Activated CD4-positive, CD25-positive, alpha-beta regulatory T cell (primary cell): ENCODE data around the gene CAMK2N1.
"Not testable (repeated sequence)": the region's sequence is repeated elsewhere in the genome, so short reads cannot be mapped to it uniquely, and the experiment has no call there.

Source experiments
- DNase-seq, 4 experiments: peaks; one replicate each; lab custom pipeline; 2025; lab: John Stamatoyannopoulos, UW

Gene CAMK2N1

GRCh38 chr1:20496725-20497383 is 10.8 kb upstream of the CAMK2N1 start:
- not testable (repeated sequence) for DNase-seq

- DNase-seq = no peak
Observed at GRCh38 chr1:20496241-20496661, 10.2 kb upstream of the CAMK2N1 start.

- DNase-seq = no peak
Observed at GRCh38 chr1:20495661-20496060, 9.7 kb upstream of the CAMK2N1 start.

GRCh38 chr1:20494609-20495311 is 8.8 kb upstream of the CAMK2N1 start:
- DNase-seq = no peak

- DNase-seq = peak; percentile 48 to 83 (median 69)
Observed at GRCh38 chr1:20493839-20494608, 8.0 kb upstream of the CAMK2N1 start.

GRCh38 chr1:20493309-20493708 is 7.3 kb upstream of the CAMK2N1 start:
- no peak for DNase-seq

- no peak for DNase-seq
Observed at GRCh38 chr1:20492751-20493150, 6.7 kb upstream of the CAMK2N1 start.

GRCh38 chr1:20491866-20492265 is 5.9 kb upstream of the CAMK2N1 start:
- no peak for DNase-seq

GRCh38 chr1:20491178-20491577 is 5.2 kb upstream of the CAMK2N1 start:
- no peak for DNase-seq

- DNase-seq = no peak
Observed at GRCh38 chr1:20487236-20487590, 1.2 kb upstream of the CAMK2N1 start.

- no peak for DNase-seq
Observed at GRCh38 chr1:20486457-20487235, 636 bp upstream of the CAMK2N1 start.

GRCh38 chr1:20484519-20485462 is 1.2 kb downstream of the CAMK2N1 start:
- no peak for DNase-seq

GRCh38 chr1:20483833-20484518 is 2.0 kb downstream of the CAMK2N1 start:
- no peak for DNase-seq

GRCh38 chr1:20483098-20483832 is 2.7 kb downstream of the CAMK2N1 start:
- DNase-seq = no peak

GRCh38 chr1:20481643-20482498 is 4.1 kb downstream of the CAMK2N1 start:
- no peak for DNase-seq

GRCh38 chr1:20480951-20481617 is 4.9 kb downstream of the CAMK2N1 start:
- no peak for DNase-seq

- no peak for DNase-seq
Observed at GRCh38 chr1:20480243-20480944, 5.6 kb downstream of the CAMK2N1 start.

GRCh38 chr1:20479840-20480239 is 6.2 kb downstream of the CAMK2N1 start:
- no peak for DNase-seq
